Ovary (tissue), 9 donors: ENCODE data around the gene SAMD4A. TPM values are rescaled to one million over a fixed set of nuclear protein-coding genes. Genes with fewer than 3 reads are reported as not detected.

Source experiments
- DNase-seq, 5 donors: peaks; one replicate each; pipeline ENCODE4 v3.0.0-alpha.2; 2019 to 2020
- H3K27ac ChIP-seq, 2 donors: fragments of 200-600 bp; one replicate each; pipeline versions ENCODE4 v1.5.1 to v1.8.0; 2019 to 2022
- H3K27me3 ChIP-seq: fragments of 200-600 bp; one replicate; pipeline ENCODE4 v1.8.0; 2022
- H3K36me3 ChIP-seq: fragments of 200-600 bp; sonication (generic); one replicate; pipeline ENCODE4 v1.5.1; 2019
- H3K4me1 ChIP-seq: one replicate; pipeline ENCODE4 v1.8.1; 2013; ENCODE audit warnings: mild to moderate bottlenecking, moderate library complexity; ENCODE audit not compliant: insufficient read depth
- H3K4me3 ChIP-seq: fragments of 200-600 bp; sonication (generic); one replicate; pipeline ENCODE4 v1.5.1; 2017
- H3K9me3 ChIP-seq, 2 donors: fragments of 200-600 bp in 1 of 2; sonication (generic) in 1 of 2; one replicate each; pipeline versions ENCODE4 v1.5.1 to v1.8.1; 2013 to 2019; ENCODE audit warnings: mild to moderate bottlenecking in 1 of 2, moderate library complexity in 1 of 2
- EP300 ChIP-seq: sonication (generic); formaldehyde crosslinking; IDR thresholded peaks from one replicate; pipeline ENCODE4 v1.6.1; 2017; ENCODE audit warnings: antibody characterized with exemption
- POLR2A ChIP-seq: fragments of 450-650 bp; IDR thresholded peaks from one replicate; pipeline ENCODE4 v1.6.1; 2017; ENCODE audit warnings: antibody characterized with exemption, mild to moderate bottlenecking, moderate library complexity
- WGBS, 3 donors: extraction: QIAGEN DNeasy Blood & Tissue Kit in 1 of 3; methylation state at CpG; one replicate each; pipeline versions ENCODE4 v1.1.5 to v1.1.7; 2013 to 2017; 5-methylcytosine and 5-hydroxymethylcytosine counted together
- intact Hi-C, 4 donors: fragments of 100-400 bp; cut with DNase I; formaldehyde crosslinking; loops; one replicate each; pipeline versions ENCODE4 v1.11.0 to v1.15.1; 2022 to 2023
- polyA plus RNA-seq, 2 donors: library from polyadenylated mRNA; stranded (reverse); fragments of 200-250 nt in 1 of 2; fragments of 350-450 nt in 1 of 2; fragmentation: Illumina TruSeq in 1 of 2; extraction: RNeasy Lipid Tissue Mini Kit (QIAGEN cat#74804) in 1 of 2; gene quantifications; one replicate each; pipeline ENCODE4 v1.2.3, GENCODE V29; 2013 to 2014
- total RNA-seq, 7 donors: library from RNA; depleted of rRNA in 2 of 7; stranded (reverse); fragments of >200 nt in 2 of 7; fragmentation: NEBNext Ultra II Directional in 3 of 7; extraction: Animal tissue kit (Norgen Biotek cat#: 25700) in 3 of 7; gene quantifications; one replicate each; pipeline versions ENCODE4 v1.1.0 to v1.2.4, GENCODE V29; 2016 to 2023
- TF ChIP-seq, protein P1 (sequence below), 3 donors: fragments of 450-650 bp in 2 of 3; fragments of 200-600 bp in 1 of 3; IDR thresholded peaks; one replicate each; pipeline versions ENCODE4 v1.5.1 to v1.8.0; 2016 to 2022; ENCODE audit warnings: antibody characterized with exemption in 3 of 3, mild to moderate bottlenecking in 1 of 3
- donor health status: DM: no; HTN: no; CAD: no; lungs with moderate emphysema.
- donor health status: DM: no; HTN: no; CAD: no.
- donor health status: Bipolar disorder and iron deficiency.
- donor health status: DM: yes; HTN: yes; CAD: no.
- donor health status: DM: no; HTN: no; CAD: no.
- donor health status: DM: yes; HTN: yes; CAD: no.

The SAMD4A gene
- total and polyA plus RNA-seq, 9 donors, result 2.3 to 22.4 (median 7.3) TPM

GRCh38 chr14:54564071-54564867 is 2.7 kb upstream of the SAMD4A start:
- no peaks in the 10 kb centered on the region for H3K27me3 ChIP-seq
- intact Hi-C loops, result loop anchor here in 3 of 4 donors (1.0 to 2.0 kb wide), 3 partner anchors 123 to 211 kb away; no protein-coding TSS in a partner anchor
- H3K36me3 ChIP-seq, result no peaks in the 10 kb centered on the region
- peak overlapping the region; percentile 61 for H3K4me3 ChIP-seq
- peaks cover 2% of the 10 kb centered on the region for H3K4me1 ChIP-seq
- no peak for TF ChIP-seq EP300
- TF ChIP-seq, protein P1, sequence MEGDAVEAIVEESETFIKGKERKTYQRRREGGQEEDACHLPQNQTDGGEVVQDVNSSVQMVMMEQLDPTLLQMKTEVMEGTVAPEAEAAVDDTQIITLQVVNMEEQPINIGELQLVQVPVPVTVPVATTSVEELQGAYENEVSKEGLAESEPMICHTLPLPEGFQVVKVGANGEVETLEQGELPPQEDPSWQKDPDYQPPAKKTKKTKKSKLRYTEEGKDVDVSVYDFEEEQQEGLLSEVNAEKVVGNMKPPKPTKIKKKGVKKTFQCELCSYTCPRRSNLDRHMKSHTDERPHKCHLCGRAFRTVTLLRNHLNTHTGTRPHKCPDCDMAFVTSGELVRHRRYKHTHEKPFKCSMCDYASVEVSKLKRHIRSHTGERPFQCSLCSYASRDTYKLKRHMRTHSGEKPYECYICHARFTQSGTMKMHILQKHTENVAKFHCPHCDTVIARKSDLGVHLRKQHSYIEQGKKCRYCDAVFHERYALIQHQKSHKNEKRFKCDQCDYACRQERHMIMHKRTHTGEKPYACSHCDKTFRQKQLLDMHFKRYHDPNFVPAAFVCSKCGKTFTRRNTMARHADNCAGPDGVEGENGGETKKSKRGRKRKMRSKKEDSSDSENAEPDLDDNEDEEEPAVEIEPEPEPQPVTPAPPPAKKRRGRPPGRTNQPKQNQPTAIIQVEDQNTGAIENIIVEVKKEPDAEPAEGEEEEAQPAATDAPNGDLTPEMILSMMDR (IDR thresholded peaks at IDR 0.05), result peak; percentile 49 to 75 (median 65)
- no peak for DNase-seq
- WGBS, 3 donors, result 4 to 5% (median 4%) methylated on average over 9 of the region's 9 CpGs
- H3K27ac ChIP-seq, result peak overlapping the region; percentile 96 to 100
- H3K9me3 ChIP-seq, result no peaks in the 10 kb centered on the region

- TF ChIP-seq, protein P1 (IDR thresholded peaks at IDR 0.05), result peak in 1 of 3 donors; percentile 24
- TF ChIP-seq POLR2A, result no peak
- peak; percentile 64 to 77 (median 73) for DNase-seq
- no peaks in the 10 kb centered on the region for H3K9me3 ChIP-seq
- intact Hi-C loops, result loop anchor here (1.0 to 5.0 kb wide), 7 partner anchors 122 to 487 kb away; partner anchors contain the start of gene MAPK1IP1L (in 1 of the 4)
- peaks cover 2% of the 10 kb centered on the region for H3K4me1 ChIP-seq
- 1% methylated on average over 45 to 69 of the region's 69 CpGs for WGBS, 3 donors
- peak overlapping the region; percentile 96 to 100 for H3K27ac ChIP-seq
- no peaks in the 10 kb centered on the region for H3K27me3 ChIP-seq
- peak overlapping the region; percentile 61 for H3K4me3 ChIP-seq
- no peaks in the 10 kb centered on the region for H3K36me3 ChIP-seq
Observed at GRCh38 chr14:54564868-54565784, 1.8 kb upstream of the SAMD4A start.

GRCh38 chr14:54565785-54566409 is 1.0 kb upstream of the SAMD4A start:
- H3K4me3 ChIP-seq, result peak overlapping the region; percentile 61
- H3K27me3 ChIP-seq, result no peaks in the 10 kb centered on the region
- peaks cover 2% of the 10 kb centered on the region for H3K4me1 ChIP-seq
- TF ChIP-seq, protein P1 (IDR thresholded peaks at IDR 0.05), result no peak
- TF ChIP-seq EP300 (peak; percentile 81), POLR2A (peak; percentile 85)
- DNase-seq, result peak; percentile 93 to 98 (median 95)
- intact Hi-C loops, result loop anchor here (1.0 to 5.0 kb wide), 6 partner anchors 121 to 486 kb away; partner anchors contain the start of gene MAPK1IP1L (in 1 of the 4)
- H3K36me3 ChIP-seq, result no peaks in the 10 kb centered on the region
- peak overlapping the region; percentile 96 to 100 for H3K27ac ChIP-seq
- no peaks in the 10 kb centered on the region for H3K9me3 ChIP-seq
- 0 to 1% (median 1%) methylated on average over 32 to 73 of the region's 73 CpGs for WGBS, 3 donors

- Histone ChIP-seq H3K9me3 (no peaks in the 10 kb centered on the region), H3K4me1 (peaks cover 2% of the 10 kb centered on the region), H3K27ac (peak overlapping the region; percentile 96 to 100), H3K4me3 (peak overlapping the region; percentile 61), H3K36me3 (no peaks in the 10 kb centered on the region), H3K27me3 (no peaks in the 10 kb centered on the region)
- 0 to 2% (median 1%) methylated on average over 31 of the region's 31 CpGs for WGBS, 3 donors
- TF ChIP-seq, protein P1 (IDR thresholded peaks at IDR 0.05), result no peak
- TF ChIP-seq EP300 (no peak), POLR2A (no peak)
- intact Hi-C loops, result loop anchor here in 3 of 4 donors (2.0 to 5.0 kb wide), 4 partner anchors 120 to 485 kb away; partner anchors contain the start of gene MAPK1IP1L (in 1 of the 3)
- DNase-seq, result peak in 2 of 5 donors; percentile 62 to 69
Observed at GRCh38 chr14:54567224-54567638, 303 bp downstream of the SAMD4A start.
